CD4-positive, alpha-beta T cell treated with Interferon alpha-2 for 1 hour (primary cell): ENCODE data around the gene TENM4.
"Not testable (repeated sequence)": the region's sequence is repeated elsewhere in the genome, so short reads cannot be mapped to it uniquely, and the experiment has no call there.

Source experiments
- DNase-seq, 2 donors: peaks; one replicate each; pipeline ENCODE4 v3.0.0-alpha.2; 2020 to 2022

Gene TENM4

GRCh38 chr11:78995171-78995570 lies 445.7 kb downstream of the TENM4 start:
- DNase-seq, result no peak

GRCh38 chr11:78993802-78994430 lies 446.9 kb downstream of the TENM4 start:
- no peak for DNase-seq

DNA sequence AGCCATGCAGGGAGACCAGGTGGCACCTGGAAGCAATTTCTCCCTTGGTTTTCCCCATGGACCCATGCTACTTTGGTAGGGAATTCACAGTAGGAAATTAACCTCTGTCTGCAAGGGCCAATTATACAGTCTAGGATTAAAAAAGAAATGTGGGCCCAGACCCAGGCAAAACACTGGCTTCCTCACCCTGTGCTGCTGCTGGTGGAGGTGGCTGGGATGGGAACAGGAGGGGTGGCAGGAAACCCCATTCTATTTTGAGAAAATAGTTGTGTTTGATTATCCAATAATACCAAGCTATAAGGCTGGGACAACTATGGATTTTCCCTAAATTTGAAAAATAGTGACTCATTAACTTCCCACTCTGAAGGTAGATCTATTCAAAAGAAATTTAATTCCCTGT lies 449.1 kb downstream of the TENM4 start:
- DNase-seq, result no peak

DNA sequence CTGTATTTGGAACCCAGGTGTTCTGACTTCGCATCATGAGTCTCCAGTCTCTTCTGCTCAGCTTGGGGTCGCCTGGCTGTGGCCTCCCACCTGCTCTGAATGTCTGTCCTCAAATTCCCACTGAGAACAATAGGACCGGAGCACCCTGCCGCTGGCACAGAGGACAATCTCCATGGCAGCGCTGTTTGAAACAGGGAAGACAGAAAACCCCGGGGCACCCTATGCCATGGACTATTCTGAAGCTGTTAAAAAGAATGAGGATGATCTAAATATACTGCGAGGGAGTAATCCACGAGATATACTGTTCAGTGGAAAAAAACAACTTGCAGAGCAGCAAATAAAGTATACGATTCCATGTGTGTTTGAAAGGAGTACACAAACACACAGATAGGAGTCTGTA lies 450.6 kb downstream of the TENM4 start:
- no peak for DNase-seq

DNA sequence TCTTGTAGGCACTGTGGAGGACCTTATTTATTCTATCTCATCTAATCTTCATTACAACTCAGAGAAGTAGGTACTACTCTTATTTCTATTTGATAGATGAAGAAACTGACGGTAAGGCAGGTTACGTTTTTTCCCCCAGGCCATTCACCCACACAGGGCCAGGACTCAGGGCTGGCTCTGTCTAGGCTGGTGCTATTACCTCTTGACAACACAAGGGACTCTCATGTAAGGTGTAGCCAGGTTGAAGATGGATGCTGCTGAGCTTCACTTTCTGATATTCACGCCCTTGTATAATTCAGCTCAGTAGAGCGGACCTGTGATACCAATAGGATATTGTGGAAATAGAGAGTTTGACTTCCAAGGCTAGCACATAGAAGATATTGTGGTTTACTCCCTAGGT lies 453.1 kb downstream of the TENM4 start:
- no peak for DNase-seq

GRCh38 chr11:78986305-78986704 lies 454.5 kb downstream of the TENM4 start:
- DNase-seq, result no peak

DNA sequence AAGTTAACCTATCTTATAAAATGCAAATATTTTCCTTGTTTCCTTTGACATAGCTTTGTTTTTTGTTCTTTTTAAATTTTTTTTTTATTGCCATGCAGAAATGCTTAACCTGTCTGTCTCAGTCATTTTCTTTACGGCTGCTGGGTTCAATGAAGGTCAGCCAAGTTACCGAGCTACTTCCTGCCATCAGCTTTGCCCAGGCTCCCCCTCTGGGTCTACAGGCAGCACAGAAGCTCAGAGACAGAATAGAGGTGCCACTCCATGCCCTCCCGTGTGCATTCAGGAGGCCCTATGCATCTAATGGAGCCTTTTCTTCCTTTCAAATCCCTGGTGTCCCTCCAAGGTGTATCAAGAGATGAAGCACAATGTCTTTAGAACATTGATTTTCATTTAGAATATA lies 455.2 kb downstream of the TENM4 start:
- DNase-seq, result no peak

DNA sequence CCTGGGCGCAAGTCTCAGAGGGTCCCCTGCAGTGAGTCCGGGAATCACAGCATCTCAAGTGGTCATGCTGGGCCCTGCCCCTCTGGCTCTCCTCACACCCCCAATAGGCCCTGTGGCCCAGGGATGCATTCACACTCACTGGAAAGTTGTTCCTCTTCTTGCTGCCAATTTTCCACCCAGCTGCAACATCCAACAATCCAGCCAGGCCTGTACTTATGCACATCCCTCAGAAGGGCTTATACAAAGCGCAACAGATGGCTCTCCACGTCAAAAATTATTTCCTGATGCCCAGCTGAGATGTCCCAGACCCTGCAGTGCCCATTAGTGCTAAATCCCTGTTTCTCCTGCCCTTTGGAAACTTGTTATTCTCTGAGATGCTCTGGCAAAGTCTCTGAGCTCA lies 458.4 kb downstream of the TENM4 start:
- no peak for DNase-seq

DNA sequence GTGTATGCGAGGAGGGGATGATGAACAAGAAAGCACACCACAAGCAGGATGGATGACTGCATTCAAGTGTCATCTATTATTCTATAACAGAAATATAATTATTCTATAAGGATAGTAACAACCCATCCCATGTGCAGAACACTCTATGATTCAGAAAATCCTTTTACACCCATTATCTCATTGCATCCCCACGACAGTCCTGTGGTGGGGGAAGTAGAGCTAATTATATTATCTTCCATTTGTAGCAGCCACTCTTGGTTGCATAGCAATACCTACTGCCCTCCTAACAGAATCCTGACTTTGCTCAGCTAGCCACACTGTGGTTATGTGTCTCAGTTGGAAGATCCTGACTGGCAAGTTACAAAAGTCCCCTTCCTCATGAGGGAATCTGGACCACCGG lies 459.7 kb downstream of the TENM4 start:
- no peak for DNase-seq

- DNase-seq, result no peak
Measured at GRCh38 chr11:78978831-78979230, 462.0 kb downstream of the TENM4 start.

GRCh38 chr11:78977848-78978247 lies 463.0 kb downstream of the TENM4 start:
- DNase-seq, result not testable (repeated sequence)

DNA sequence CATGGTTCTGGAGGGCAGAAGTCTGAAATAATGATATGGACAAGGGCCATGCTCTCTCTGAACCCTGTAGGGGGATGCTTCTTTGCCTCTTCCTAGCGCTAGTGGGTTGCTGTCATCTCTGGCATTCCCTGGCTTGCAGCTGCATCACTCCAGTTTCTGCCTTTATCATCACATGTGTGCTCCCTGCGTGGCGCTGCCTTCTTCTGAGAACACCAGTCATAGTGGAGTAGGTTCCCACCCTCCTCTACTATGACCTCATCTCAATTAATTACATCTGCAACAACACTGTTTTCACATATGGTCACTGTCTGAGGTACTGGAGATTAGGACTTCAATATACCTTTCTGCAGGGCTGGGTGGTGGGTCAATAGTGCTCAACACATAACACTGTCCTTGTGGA lies 463.8 kb downstream of the TENM4 start:
- DNase-seq, result no peak

DNA sequence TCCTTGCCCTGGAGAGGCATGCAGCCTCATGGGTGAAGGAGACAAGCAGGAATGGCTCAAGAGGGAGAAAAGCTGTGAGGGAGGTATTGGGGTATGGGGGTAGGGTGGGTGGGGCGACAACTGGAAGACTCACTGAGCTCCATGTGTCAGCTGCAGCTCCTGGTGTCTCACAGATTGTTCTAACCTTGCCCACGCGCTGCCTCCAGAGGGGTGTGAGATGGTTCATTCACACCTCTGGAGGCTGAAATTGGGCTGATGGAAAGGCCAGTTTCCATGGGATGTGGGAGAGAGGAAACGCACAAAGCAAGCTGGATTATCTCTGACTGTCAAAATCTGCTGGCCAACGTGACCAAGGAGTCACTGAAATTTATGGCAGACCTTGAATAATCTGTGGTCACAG lies 465.7 kb downstream of the TENM4 start:
- DNase-seq, result no peak

DNA sequence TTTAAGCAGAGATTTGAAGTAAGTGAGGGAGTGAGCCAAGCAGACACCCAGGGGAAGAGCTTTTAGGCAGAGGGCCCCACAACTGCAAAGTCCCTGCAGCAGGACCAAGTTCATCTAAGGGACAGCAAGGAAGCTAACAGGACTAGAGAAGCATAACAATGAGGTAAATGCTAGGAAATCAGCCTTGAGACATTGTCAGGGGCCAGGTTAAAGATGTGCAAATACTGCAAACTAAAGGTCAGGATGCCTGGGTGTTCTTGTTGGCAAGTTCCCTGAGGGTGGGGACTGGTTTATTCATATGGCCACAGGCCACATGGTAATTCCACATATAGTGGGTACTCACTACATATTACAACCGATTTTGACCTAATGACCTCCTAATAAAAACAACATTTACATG lies 467.0 kb downstream of the TENM4 start:
- DNase-seq, result no peak

- no peak for DNase-seq
Measured at GRCh38 chr11:78972590-78972989, 468.2 kb downstream of the TENM4 start.

DNA sequence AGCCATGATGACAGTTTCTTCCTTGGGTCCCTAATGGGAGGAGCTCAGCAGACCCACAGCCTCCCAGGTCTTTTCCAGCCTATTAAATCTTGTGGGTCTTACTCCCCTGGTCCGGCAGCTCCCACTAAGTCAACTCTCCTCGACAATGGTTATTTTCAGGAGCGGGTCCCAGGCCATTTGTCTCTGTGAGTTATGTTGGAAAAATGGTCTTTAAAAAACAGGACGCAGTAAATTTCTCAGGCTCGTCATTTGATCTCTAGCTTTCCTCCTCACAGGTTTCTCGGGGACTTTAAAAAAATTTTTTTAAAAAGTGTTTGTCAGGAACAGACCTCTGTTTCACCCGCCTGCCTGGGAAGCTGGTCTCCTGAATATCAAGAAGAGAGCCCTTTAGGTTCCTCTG lies 468.7 kb downstream of the TENM4 start:
- no peak for DNase-seq

DNA sequence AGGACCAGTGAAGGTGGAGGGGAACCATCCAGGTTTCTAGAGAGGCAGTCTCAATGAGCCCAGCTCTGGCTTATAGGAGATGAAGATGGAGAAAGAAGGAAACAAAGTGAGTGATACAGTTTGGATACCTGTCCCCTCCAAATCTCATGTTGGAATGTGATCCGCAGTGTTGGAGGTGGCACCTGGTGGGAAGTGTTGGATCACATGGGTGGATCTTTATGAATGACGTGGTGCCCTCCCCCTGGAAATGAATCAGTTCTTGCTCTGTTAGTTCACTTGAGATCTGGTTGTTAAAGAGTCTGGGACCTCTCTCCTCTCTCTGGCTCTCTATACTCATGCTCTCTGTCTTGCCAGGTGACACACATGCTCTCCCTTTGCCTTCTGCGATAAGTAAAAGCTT lies 473.0 kb downstream of the TENM4 start:
- DNase-seq, result no peak

- DNase-seq, result no peak
Measured at GRCh38 chr11:78965432-78965831, 475.4 kb downstream of the TENM4 start.

DNA sequence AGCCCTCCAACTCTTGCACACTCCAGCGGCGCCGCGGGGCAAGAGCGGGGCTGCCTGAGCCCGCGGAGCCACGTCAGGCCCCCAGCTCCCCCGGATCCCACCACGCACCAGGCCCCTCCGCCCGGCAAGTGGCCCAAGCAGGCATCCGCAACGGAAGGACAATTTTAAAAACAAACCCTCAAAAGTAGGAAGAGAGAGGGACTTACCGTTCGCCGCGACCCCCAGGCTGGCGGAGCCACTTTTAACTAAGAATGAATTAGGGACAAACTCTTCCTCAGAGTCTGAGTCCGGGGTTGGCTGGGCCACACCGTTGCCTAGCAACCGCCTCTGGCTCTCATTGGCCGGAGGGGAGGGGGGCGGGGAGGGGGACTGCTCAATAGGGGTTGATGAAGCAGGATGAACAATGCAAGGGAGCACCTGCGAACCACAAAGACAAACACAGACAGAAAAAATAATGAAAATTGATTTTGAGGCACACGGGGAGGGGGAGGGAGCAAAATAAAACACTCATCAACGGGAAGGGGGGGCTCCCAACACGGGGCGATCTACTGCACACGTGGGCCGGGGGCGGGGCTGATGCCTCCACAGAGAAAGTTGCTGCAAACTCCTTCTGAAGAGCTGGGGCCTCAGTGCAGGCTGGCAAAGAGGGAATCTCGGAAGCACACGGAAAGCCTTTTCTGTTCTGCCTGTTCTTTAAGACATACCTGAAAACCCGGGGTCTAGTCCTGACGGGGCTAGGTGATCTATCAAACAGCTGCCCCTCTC lies 478.7 kb downstream of the TENM4 start:
- no peak for DNase-seq

GRCh38 chr11:78961247-78961646 lies 479.6 kb downstream of the TENM4 start:
- DNase-seq, result no peak

DNA sequence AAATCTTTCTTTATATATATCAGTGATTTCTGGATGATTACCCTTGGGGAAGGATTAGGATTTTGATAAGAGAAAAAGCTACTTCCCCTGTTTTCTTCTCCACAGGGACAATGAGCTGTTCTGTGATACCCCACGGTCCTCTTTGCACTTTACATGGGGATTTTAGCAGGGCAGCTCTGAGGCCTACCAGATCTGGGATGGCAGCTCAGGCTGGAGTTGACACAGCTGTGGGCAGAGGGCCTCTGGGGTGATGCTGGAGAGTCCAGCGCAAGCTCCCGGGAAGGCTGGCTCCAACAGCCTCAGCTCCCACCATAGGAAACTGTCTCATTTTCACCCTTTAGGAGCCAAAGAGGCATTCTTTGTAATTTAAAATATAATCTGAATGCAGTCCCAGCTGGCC lies 482.4 kb downstream of the TENM4 start:
- DNase-seq, result no peak

GRCh38 chr11:78957476-78958245 lies 483.2 kb downstream of the TENM4 start:
- no peak for DNase-seq

GRCh38 chr11:78954696-78955095 lies 486.1 kb downstream of the TENM4 start:
- no peak for DNase-seq

- no peak for DNase-seq
Measured at GRCh38 chr11:78954261-78954660, 486.6 kb downstream of the TENM4 start.
